ENCODE measurements around the gene PPME1.

Gene PPME1

DNA sequence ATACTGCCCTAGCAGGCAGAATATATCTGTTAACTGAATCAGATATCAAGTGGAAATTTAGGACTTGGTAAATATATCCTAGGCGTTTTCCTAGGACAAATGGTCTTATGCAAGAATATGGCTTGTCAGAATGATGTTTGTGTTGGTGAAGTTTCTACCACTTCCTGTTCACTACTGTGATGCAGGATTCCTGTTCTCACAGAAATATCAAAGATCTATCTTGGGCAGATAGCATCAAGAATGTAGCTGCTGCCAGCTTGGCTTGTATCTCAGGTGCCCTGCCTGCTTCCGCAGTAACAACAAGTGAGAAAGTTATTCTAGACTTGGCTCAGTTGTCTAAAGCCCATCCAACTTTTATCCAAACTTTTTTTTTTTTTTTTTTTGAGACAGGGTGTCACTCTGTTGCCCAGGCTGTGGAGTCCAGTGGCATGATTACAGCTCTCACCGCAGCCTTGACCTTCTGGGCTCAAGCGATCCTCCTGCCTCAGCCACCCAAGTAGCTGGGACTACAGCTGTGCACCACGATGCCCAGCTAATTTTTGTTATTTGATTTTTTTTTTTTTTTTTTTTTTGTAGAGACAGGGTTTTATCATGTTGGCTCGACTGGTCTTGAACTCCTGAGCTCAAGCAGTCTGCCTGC lies 61.3 kb downstream of the PPME1 start:
- no peak for DNase-seq

DNA sequence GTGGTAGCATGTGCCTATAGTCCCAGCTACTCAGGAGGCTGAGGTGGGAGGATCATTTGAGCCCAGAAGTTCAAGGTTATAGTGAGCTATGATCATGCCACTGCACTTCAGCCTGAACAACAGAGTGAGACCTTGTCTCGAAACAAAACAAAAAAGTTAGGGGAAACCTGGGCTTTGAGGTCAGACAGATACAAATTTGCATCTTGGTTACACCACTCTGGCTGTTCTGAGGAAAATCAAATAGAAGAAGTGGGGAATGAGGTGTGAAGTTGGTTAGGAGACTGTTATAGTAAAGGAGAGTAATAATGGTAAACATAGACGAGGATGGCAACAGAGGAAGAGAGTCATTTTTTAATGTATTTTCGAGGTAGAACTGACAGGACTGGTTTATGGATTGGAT lies 62.6 kb downstream of the PPME1 start:
- no peak for DNase-seq

DNA sequence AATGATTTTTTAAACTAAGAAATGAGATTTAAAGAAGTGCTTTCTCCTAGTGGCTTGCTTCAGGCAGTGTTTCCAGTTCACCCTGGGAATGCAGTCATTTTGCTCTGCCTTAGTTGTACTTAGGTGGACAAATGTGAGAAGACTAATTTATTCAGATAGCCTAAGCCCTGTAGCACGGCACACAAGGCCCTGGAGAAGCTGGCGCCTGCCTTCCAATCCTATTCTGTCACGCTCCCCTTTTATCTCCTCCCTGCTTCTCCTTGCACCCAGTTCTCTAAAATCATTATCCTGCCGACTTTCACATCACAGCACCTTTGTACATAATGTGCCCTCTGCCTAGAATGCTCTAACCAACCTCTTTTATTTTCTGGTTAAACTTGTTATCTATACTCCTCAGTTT lies 64.0 kb downstream of the PPME1 start:
- no peak for DNase-seq

DNA sequence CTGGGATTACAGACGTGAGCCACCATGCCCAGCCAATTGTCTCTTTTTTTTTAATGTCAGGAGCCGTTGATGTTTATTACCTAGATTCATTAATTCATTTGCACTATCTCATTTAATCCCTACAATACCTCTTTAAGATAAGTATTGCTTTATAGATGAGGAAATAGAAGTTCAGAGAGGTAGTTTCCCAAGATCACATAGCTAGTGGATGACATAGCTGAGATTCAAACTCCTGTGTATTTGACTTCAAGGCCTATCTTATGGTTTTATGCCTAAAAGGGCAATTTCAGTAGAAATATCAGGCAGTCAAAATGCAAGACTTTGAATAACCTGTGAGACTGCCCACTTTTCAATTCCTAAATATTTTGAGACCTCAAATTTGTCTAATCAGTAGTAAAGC lies 66.5 kb downstream of the PPME1 start:
- no peak for DNase-seq

DNA sequence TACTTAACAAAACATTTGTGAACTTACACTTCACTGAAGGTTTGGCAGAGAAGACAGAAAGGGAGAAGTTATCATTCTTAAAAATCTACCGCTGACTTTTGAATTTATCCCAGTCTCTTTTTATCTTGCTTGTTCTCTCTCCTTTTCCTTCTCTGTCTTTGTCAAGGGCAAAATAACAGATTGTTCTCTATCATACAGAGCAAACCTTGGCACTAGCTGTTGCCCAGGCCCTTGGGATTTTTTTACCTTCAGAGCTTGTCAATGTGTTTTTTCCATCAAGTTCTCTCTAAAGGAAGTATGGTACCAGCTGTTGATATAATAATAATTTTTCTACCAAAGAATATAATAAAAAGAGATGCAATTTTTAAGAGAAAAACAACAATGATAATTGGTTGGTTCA lies 67.2 kb downstream of the PPME1 start:
- no peak for DNase-seq

DNA sequence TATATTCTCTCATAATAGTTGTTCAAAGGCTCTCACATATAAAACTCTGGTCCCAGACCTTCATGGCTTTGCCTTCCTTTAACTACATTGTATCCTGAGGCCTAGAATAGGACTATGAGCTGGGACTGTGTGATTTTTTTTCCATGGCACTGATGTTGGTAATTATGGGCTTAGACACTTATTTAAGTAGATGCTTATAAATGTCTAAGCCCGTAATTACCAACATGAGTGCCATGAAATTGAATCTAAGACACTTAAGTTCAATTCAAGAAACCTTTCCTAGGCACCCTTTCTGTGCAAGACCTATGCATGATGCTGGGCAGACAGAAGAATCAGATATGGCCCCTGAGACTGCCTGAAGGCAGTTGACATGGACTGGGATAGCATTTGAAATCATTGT lies 77.4 kb downstream of the PPME1 start:
- DNase-seq, result no peak

DNA sequence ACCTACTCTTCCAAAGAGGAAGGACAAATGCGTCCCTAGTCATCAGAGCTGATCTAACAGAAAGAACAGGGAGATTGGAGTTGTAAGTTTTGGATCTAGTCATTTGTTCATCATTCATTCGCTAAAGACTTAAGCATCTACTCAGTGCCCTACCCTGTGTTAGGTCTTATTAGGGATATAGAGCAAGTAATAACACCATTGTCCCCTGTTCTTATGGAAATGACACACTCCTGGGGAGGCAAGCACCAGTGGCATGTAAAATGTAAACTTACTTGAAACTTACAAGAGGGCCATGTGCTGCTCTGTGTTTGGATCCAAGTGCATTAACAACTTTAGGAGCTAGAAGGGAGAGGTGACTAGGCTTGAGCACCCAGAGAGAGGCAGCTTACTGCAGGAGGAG lies 78.4 kb downstream of the PPME1 start:
- no peak for DNase-seq

DNA sequence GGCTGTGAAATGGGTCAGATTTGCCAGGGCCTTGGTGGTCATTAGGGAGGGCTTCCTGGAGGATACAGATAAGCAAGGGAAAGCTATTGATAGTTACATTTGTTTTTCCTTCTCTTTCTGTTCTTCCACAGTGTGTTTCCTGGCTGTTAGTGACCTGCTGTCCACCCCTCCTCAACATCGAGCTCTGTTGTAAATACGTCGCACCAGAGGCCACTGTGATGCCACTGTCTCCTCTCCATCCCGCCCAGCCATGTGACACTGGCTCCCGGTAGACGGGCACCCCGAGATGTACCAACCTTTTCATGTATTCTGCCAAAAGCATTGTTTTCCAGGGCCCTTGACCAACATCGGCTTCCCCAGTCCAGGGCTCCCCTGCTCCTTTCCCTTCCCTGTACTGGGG lies 82.3 kb downstream of the PPME1 start:
- DNase-seq, result no peak

DNA sequence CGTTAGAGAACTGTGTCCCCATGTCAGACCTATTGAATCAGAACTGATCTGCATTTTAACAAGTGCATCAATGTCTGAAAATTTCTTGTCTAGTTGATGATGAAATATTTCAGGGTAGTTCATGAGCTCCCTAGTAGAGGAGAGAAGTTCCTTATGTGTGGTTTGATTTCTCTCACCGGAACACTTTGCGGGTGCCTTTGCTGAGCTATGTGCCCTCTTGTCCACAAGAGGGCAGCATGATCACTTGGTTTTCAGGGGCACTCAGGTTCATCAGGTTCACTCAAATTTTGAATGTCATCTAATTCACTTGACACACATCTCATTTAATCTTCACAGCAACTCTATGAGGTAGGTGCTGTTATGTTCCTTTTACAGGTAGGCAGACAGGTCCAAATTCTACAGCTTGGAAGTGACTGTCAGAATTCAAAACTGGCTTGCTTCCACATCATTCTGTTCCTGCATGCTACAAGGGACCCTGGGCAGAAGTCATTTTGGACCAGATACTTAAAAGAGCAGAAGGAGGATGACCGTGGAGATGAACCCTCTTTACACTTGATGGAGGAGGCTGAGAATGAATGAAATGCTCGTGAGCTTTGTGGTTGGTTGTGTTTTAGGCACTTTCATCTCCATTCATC lies 84.8 kb downstream of the PPME1 start:
- peak; percentile 62 for DNase-seq

DNA sequence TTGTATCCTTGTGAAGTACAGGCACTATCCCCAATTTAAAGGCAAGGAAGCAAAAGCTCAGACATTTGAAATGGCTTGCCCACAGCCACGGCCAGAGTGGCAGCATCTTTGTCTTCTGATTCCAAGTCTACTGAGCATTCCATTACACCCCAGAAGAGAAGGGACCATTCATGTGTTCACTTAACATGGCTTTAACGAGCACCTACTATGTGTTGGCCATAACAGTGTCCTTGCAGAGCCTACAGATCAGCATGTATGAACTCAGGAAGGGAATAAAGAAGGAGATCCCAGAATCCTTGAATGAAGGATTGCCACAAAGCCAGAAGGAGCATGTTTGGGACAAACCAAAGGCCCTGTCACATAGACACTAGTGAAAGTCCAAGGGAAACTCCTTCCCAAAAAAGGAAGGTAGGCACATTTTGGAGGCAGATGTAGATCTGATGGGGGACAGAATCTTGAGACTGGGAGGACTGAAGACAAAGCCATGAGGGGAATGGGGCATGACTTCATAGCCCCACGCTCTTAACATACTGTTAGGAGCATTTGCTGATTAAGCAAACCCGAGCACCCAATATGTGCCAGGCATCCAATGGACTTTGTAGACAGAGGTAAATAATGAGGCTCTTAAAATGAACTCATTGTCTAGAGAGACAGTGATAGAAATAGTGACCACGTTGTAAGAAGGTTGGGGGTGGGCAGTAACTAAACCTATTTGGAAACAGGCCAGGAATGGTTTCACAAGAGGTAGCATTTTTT lies 85.5 kb downstream of the PPME1 start:
- DNase-seq, result no peak

DNA sequence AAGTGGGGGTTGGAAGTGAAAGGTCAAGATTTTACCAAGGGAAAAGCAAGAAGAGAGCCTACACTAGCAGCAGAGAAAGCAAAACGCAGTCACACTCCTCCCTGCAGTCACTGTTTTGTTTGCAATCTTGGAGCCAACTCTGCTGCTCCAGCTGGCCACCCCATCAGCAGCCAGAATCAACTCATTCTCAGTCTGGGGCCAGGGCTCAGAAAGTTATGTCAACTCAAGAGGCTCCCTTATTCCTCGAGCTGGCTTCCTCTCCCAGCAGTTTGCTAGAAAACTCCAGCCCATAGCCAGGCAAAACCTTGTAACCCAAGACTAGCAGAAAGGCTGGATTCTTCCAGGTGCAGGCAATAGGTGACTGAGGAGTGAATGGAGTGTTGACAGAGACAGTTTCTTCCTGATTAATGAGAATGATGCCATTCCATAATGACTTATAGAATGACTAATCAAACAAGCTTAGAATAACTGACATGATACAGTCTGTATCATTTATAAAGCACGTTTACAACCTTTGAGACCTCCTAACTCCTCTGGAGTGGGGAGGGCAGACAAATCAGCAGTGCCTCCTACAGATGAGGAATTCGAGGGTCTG lies 87.0 kb downstream of the PPME1 start:
- peak; percentile 58 for DNase-seq

DNA sequence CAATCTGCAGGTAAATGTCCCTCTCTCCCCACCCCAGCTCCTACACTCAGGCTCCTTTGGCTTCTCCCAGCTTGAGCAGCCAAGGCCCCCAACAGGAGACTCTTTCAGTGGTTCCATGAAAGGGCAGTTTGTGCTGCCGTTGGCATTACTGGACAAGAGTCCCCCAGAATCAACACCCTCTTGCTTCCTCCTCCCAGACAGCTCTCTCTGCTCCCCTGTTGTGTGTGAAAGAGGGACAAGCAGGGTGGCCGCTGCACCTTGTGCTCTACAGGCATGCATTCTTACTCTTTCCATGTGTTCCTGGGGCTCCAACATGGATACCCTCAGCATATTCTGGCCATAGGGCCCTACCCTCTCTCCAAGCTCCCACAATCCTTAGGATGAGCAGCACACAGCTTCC lies 91.6 kb downstream of the PPME1 start:
- DNase-seq, result no peak

DNA sequence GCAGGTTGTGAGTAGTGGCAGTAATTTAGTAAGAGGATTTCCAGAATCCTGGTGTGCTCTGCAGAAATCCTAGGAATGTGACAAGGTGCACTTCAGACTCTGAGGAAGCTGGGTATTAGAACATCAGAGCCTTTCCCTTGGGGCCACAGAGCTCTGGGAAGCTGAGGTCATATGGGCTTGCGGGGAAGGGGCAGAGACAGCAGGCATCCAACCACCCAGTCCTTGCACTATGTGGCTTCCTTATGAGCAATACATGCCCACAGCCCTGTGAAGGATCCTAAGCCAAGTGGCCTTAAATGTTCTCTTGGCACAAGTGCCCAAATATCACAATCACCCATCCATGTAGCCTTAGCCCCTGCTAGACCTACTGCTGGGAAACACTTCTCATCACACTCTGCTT lies 94.2 kb downstream of the PPME1 start:
- DNase-seq, result no peak

DNA sequence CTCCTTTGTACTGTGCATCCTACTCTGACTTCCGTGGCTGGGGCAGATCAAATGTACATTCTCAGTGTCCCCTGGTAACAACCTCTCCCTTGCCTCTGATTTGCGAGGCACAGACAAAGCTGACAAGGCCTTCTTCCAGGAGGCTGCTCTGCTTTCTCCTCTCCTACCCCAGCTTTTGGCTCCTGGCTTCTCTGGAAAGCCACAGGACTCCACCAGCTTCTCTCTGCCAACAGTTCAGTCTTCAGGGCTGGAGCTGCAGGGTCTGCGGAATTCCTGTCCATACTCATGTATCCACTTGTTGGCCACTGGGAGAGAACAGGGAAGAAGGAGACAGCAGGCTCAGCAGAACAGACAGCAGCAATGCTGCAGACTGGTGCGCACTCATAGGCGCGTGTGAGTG lies 95.9 kb downstream of the PPME1 start:
- no peak for DNase-seq

DNA sequence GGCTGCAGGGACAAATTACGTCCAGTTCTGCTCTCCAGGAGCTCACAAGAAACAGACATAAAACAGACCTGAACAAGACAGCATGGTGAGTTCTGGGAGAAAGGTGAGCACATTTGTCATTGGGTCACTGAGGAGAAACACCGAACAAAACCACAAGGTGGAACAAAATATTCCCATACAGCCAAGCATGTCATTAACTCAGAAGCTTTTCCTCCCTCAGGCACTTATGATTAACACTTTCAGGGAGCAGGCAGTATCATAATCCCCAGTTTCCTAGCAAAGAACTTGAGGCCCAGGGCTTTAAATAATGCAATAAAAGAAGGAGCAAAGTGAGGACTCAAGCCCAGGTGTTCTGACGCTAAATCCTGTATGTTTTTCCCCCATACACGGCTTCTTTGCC lies 97.4 kb downstream of the PPME1 start:
- no peak for DNase-seq

DNA sequence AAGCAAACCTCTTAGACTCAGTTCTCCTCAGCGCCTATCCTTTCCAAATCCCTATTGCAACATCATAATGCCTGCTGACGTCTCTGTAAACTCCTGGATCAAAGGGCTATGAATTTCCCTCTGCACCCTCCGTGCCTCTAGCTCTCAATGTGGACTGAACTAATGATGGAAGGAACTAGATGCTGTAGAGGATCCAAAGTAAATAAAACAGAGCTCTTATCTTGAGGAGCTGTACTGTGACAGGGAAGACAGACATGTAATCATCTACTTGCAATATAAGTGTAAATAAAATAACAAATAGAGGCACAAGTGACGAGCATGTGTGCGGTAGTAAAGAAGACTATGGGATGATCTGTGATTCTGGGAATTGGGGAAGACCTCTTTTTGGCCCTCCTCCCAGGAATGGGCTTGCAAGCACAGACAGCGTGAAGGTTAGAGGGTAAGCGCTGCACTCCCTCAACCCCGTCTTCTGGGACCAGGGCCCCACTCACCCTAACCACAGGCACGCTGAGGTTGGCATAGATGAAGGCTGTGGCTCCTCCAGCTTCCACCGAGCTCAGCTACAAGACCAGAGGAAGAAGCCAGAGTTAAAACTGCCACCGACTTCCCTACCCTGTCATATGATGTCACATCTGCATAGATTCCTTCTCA lies 98.2 kb downstream of the PPME1 start:
- DNase-seq, result peak; percentile 76

DNA sequence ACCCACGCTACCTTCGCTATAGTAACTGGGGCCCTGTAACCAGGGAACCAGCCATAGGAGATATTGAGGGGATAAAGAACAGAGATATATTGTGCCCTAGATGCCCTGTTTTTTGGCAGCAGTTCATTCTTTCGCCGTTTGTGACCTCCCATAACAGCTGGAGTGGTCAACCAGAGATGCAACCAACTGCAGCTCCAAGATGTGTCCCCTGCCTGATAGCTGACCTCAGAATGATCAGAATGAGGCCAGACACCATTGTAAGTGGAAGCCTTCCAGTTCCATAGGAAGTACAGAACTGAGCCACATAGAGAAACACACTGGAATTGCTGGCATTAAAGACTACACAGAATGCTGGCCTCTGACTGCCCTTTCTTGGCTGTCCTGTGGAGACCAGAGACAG lies 101.2 kb downstream of the PPME1 start:
- DNase-seq, result no peak

DNA sequence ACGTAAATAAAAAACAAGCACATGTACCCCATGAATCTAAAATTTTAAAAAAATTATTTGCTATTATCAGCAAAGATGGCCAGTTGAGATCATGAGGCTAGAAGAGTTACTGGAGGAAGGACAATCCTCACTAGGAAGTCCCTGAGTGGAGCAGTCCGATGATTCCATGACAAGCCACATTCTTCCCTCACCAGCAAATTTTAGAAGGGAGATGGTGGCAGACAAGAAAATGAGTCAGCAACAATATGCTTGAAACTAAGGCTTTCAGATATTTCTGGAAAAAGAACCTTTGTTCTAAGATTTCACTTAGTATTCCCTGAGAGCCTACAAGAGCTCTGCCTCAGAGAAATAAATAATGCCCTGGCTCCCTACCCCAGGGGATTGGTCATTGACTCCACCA lies 105.5 kb downstream of the PPME1 start:
- peak; percentile 66 for DNase-seq

DNA sequence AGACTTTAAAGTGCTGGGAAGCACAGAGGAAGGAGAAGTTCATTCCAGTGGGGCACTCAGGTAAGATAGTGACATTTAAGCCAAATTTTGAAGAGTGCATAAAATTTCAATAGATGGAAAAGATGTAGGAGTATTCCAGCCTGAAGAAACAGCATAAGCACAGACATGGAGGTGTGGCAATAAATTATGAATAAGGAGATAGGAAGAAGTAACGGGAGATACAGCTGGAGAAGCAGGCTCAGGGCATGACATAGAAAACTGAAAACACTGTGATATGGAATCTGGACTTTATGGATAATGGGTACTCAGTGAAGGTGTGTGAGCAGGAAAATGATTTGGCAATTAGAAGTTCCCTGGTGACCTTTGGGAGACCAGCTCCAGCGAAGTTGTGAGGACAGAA lies 107.0 kb downstream of the PPME1 start:
- no peak for DNase-seq

DNA sequence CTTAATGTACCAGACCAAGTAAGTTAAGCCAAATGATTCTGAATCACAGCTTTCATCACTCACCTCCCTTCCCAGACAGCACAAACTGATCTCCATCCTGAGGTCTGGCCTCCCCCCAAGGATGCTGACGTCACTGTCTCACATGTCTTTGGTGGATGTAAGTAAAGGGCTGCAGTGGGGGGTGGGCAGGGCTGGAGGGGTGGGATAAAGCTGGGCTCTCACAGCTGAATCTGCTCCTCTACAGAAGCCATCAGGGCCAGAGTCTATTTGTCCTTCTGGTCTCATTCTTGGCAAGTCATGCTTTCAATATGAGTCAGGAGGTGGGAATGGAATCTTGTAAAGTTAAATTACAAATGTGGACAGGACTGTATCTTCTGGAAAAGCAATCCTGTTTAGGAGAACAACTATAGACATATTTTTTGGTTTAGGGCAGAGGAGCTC lies 107.7 kb downstream of the PPME1 start:
- DNase-seq, result peak; percentile 100

DNA sequence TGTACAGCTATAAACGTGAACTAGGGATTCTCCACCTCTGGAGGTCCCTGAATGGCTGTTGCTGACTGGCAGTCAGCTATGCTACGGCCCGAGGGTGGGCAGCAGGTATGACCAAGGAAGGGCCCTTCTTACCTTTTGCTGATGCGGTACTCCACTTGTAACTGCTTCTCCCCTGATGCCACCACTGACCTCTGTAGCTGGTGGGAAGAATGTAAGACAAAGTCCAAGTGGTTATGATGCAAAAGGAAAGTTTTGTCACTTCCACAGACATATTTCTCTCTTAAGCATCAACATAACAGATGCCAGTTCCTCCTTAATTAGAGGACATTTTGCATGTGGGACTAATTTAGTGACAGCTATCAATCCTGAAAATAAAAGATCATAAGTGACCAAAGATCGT lies 108.2 kb downstream of the PPME1 start:
- DNase-seq, result no peak

DNA sequence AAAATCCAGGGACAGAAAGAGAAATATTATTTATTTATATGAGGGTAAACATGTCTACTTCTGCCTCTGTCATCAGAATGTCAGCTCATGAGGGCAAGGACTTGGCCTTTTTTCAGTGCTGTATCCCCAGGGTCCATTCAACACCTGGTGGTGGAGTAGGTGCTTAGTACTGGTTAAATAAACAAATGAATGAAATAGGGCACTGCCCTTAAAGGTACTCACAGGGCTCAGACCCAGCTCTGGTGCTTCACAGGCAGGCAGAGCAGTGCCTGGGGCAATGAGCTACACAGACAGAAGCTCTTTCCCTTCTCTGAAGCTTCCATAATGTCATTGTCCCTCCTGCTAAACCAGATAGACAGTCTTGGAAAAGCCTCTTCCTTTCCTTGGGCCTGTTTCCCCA lies 109.4 kb downstream of the PPME1 start:
- no peak for DNase-seq

DNA sequence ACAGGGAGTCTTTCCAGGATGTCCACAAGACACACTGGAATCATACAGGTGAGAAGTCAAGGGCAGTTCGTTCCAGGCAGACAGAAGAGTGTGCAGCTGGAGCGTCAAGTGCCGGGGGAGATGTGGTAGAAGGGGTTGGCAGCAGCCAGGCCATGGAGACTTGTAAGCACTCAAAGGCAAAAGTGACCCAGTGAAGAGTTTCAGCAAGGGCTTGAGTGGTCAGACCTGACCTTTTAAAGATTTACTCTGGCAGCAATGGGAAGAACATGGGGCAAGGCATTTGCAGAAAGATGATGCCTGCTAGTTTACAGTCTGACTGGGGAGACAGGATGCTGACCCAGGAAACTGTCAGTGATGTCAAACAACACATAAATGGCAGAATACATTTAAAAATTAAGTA lies 111.3 kb downstream of the PPME1 start:
- no peak for DNase-seq
